ENCODE results near the gene ATG16L1.

DNA sequence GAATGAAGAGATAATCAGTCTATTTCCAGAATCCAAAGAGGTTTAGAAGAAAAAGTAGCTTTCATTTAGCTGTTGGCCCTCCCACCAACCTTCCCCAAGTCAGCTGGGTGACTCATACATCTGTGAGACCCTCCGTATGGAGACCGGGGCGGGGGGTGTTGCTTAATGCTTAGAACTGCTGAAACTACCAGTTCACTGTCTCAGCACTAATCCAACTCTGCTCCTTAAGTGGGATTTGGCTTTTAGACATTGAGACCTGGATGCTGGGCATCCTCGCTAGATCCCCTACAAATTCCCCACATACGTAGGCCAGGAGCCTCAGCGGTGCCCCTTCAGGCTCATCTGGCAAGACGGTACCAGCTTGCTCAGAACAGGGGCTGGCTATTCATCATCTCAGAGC lies 56.1 kb downstream of the ATG16L1 start, which contains the start of gene SAG:
- TF ChIP-seq, protein P1, sequence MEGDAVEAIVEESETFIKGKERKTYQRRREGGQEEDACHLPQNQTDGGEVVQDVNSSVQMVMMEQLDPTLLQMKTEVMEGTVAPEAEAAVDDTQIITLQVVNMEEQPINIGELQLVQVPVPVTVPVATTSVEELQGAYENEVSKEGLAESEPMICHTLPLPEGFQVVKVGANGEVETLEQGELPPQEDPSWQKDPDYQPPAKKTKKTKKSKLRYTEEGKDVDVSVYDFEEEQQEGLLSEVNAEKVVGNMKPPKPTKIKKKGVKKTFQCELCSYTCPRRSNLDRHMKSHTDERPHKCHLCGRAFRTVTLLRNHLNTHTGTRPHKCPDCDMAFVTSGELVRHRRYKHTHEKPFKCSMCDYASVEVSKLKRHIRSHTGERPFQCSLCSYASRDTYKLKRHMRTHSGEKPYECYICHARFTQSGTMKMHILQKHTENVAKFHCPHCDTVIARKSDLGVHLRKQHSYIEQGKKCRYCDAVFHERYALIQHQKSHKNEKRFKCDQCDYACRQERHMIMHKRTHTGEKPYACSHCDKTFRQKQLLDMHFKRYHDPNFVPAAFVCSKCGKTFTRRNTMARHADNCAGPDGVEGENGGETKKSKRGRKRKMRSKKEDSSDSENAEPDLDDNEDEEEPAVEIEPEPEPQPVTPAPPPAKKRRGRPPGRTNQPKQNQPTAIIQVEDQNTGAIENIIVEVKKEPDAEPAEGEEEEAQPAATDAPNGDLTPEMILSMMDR (IDR thresholded peaks at IDR 0.05 in 4 of 5, conservative IDR thresholded peaks at IDR 0.05 in 1 of 5): no peak
- no peak for TF ChIP-seq POLR2A (IDR thresholded peaks at IDR 0.05)

All from gastrocnemius medialis (tissue), 4 donors.